SK-N-SH (cell line): ENCODE results near the gene DSCAML1. TPM values are rescaled to one million over a fixed set of nuclear protein-coding genes. Genes with fewer than 3 reads are reported as not detected.

Experiments
- CTCF ChIA-PET: fragments of 300-600, 350-600 bp; formaldehyde crosslinking; extraction: SDS; loops from one replicate; lab custom pipeline; 2021; lab: Yijun Ruan, JAX
- POLR2A ChIA-PET: fragments of 350-600 bp; sonication (Branson Sonifier 250); formaldehyde crosslinking; extraction: SDS; loops from one replicate; lab custom pipeline; 2020; ENCODE audit warnings: antibody characterized with exemption, inconsistent platforms; lab: Yijun Ruan, JAX
- DNase-seq: peaks from one replicate; pipeline ENCODE4 v3.0.0; 2012
- H2AFZ ChIP-seq: fragments of 200-600 bp; sonication (generic); 2 replicates; pipeline ENCODE4 v1.8.1; 2016; ENCODE audit warnings: antibody characterized with exemption, mild to moderate bottlenecking, low read depth
- H3F3A ChIP-seq: fragments of 200-600 bp; sonication (generic); replicated peaks from 2 replicates; pipeline ENCODE3; 2016; ENCODE audit warnings: antibody characterized with exemption, mild to moderate bottlenecking; ENCODE audit not compliant: insufficient read depth
- H3K27ac ChIP-seq, 2 experiments: fragments of 200-500 bp in 1 of 2; fragments of 200-600 bp in 1 of 2; sonication (Bioruptor generic) in 1 of 2; sonication (generic), shearing (Covaris generic) in 1 of 2; 2 replicates each; pipeline versions ENCODE4 v1.5.1 to v1.6.1; 2014 to 2016; ENCODE audit warnings: low read depth in 2 of 2, inconsistent platforms in 1 of 2, low read length in 1 of 2, mild to moderate bottlenecking in 1 of 2, mixed read lengths in 1 of 2
- H3K27me3 ChIP-seq: fragments of 200-600 bp; sonication (generic), shearing (Covaris generic); 2 replicates; pipeline ENCODE4 v1.6.1; 2016; ENCODE audit warnings: mixed run types; ENCODE audit not compliant: insufficient read depth
- H3K36me3 ChIP-seq, 2 experiments: fragments of 200-500 bp in 1 of 2; fragments of 200-600 bp in 1 of 2; sonication (Bioruptor generic) in 1 of 2; sonication (generic) in 1 of 2; replicated peaks in 1 of 2; 2 replicates each; pipeline versions ENCODE3 to v1.5.1; 2014 to 2016; ENCODE audit warnings: low read length in 1 of 2, mild to moderate bottlenecking in 1 of 2; ENCODE audit not compliant: insufficient read depth in 2 of 2, control insufficient read depth in 1 of 2
- H3K4me1 ChIP-seq, 2 experiments: fragments of 200-500 bp in 1 of 2; fragments of 200-600 bp in 1 of 2; sonication (Bioruptor generic) in 1 of 2; sonication (generic), shearing (Covaris generic) in 1 of 2; 2 replicates each; pipeline versions ENCODE4 v1.5.1 to v1.6.1; 2014 to 2016; ENCODE audit warnings: low read depth in 1 of 2, low read length in 1 of 2, mixed run types in 1 of 2; ENCODE audit not compliant: insufficient read depth in 2 of 2, control insufficient read depth in 1 of 2
- H3K4me2 ChIP-seq: fragments of 200-600 bp; sonication (generic), shearing (Covaris generic); 2 replicates; pipeline ENCODE4 v1.6.1; 2017; ENCODE audit warnings: mixed run types
- H3K4me3 ChIP-seq, 2 experiments: fragments of 200-500 bp in 1 of 2; fragments of 200-600 bp in 1 of 2; sonication (Bioruptor generic) in 1 of 2; sonication (generic), shearing (Covaris generic) in 1 of 2; 2 replicates each; pipeline versions ENCODE4 v1.5.1 to v1.8.1; 2014 to 2016; ENCODE audit warnings: low read depth in 2 of 2, inconsistent platforms in 1 of 2, low read length in 1 of 2, mild to moderate bottlenecking in 1 of 2, mixed read lengths in 1 of 2, moderate library complexity in 1 of 2
- H3K79me2 ChIP-seq: fragments of 200-600 bp; sonication (generic); 2 replicates; pipeline ENCODE4 v1.8.1; 2017; ENCODE audit warnings: mild to moderate bottlenecking; ENCODE audit not compliant: insufficient read depth
- H3K9ac ChIP-seq: fragments of 200-600 bp; sonication (generic); 2 replicates; pipeline ENCODE4 v1.6.1; 2017; ENCODE audit warnings: mixed run types
- H3K9me2 ChIP-seq: fragments of 200-600 bp; sonication (generic); 2 replicates; pipeline ENCODE4 v1.6.1; 2017; ENCODE audit warnings: mixed run types
- H3K9me3 ChIP-seq: fragments of 200-600 bp; sonication (generic); 2 replicates; pipeline ENCODE4 v1.6.1; 2017; ENCODE audit warnings: mixed run types, mild to moderate bottlenecking, moderate library complexity
- H4K20me1 ChIP-seq: fragments of 200-600 bp; sonication (generic); 2 replicates; pipeline ENCODE4 v1.6.1; 2017; ENCODE audit warnings: mild to moderate bottlenecking, mixed run types; ENCODE audit not compliant: insufficient read depth
- EP300 ChIP-seq, 2 experiments: IDR thresholded peaks; 2 replicates each; pipeline versions ENCODE4 v1.4.0 to v1.6.1; 2012; ENCODE audit warnings: borderline replicate concordance in 1 of 2, low read depth in 1 of 2, low read length in 1 of 2
- FOXJ3 ChIP-seq: sonication (generic); formaldehyde crosslinking; IDR thresholded peaks from 2 replicates; pipeline ENCODE4 v1.5.1; 2020; ENCODE audit warnings: mild to moderate bottlenecking, missing genetic modification reagents
- NFIC ChIP-seq: IDR thresholded peaks from 2 replicates; pipeline ENCODE4 v1.4.0; 2012; ENCODE audit warnings: borderline replicate concordance
- RAD21 ChIP-seq: IDR thresholded peaks from 2 replicates; pipeline ENCODE4 v1.6.1; 2012; ENCODE audit warnings: mild to moderate bottlenecking, low read length
- RFX5 ChIP-seq: IDR thresholded peaks from 2 replicates; pipeline ENCODE4 v1.6.1; 2012; ENCODE audit warnings: mild to moderate bottlenecking, improper control_type of control experiment, low read length
- WGBS: methylation state at CpG from one replicate; pipeline ENCODE4 v1.1.6; 2017; ENCODE audit warnings: low lambda C conversion rate; 5-methylcytosine and 5-hydroxymethylcytosine counted together
- polyA plus RNA-seq, 3 experiments: library from polyadenylated mRNA; depleted of rRNA; stranded (reverse); fragments of >200 nt; gene quantifications; 2 replicates each; pipeline ENCODE4 v1.2.3, GENCODE V29; 2012
- TF ChIP-seq, protein P1 (sequence below): fragments of 150-350 bp; IDR thresholded peaks from 2 replicates; pipeline ENCODE4 v1.6.1; 2016; ENCODE audit warnings: mild to moderate bottlenecking, low read depth, low read length
- TF ChIP-seq, protein P2 (sequence below): IDR thresholded peaks from 2 replicates; pipeline ENCODE4 v1.4.0; 2012; ENCODE audit warnings: low read depth, borderline replicate concordance
- TF ChIP-seq, protein P3 (sequence below): fragments of 150-350 bp; IDR thresholded peaks from 2 replicates; pipeline ENCODE4 v1.6.1; 2017; ENCODE audit warnings: antibody characterized with exemption, low read length, low read depth, borderline replicate concordance
- TF ChIP-seq, protein P4 (sequence below): fragments of 200-600 bp; sonication (generic); IDR thresholded peaks from 2 replicates; pipeline ENCODE4 v1.6.1; 2017; ENCODE audit warnings: antibody characterized with exemption, mild to moderate bottlenecking, moderate library complexity

The DSCAML1 gene
- polyA plus RNA-seq, 1 of the 3 experiments (the other 2 are of a cell fraction), result not detected

DNA sequence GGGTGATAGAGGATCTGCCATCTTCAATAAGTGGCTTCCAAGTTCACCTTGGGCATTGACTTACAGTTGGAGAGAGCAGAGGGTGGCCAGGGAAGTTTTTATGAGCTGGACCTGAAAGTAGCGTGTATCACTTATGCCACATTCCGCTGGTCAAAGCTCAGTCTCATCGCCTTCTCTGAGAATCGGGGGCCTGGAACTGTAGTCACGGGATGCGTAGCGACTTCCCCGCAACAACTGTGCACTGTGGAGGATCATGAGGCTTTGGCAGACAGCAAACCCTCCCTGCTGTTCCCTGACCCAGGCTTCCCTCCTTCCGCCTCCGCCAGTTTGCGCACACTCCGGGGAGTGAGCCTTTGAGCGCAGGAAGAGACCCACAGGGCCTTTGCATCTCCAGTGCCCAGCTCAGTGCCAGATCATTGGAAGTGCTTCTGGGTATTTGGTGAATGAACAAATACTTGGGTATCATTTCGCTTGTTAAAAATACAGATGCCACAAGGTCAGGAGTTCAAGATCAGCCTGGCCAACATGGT, 373.9 kb downstream of the DSCAML1 start (continued):
- TF ChIP-seq, protein P1, sequence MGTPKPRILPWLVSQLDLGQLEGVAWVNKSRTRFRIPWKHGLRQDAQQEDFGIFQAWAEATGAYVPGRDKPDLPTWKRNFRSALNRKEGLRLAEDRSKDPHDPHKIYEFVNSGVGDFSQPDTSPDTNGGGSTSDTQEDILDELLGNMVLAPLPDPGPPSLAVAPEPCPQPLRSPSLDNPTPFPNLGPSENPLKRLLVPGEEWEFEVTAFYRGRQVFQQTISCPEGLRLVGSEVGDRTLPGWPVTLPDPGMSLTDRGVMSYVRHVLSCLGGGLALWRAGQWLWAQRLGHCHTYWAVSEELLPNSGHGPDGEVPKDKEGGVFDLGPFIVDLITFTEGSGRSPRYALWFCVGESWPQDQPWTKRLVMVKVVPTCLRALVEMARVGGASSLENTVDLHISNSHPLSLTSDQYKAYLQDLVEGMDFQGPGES, result no peak

DNA sequence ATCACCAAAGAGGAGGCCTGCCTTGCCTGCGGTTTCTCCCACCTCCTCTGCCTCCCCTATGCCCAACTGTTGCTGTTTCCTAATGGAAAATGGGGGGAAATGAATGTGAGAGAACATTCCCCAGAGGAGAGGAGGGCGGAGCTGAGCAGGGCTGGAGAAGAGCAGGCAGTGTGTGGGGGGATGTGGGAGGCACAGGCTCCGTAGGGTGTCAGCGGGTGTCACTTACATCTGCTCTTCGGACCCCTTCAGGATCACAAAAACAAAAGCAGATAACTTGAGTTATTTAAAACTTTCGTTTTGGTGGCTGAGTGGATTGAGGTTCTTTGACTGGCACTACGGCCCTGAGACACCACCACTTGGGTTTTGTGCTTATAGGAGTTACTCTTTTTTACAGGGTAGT, 375.5 kb downstream of the DSCAML1 start:
- Histone ChIP-seq H3K9me2 (no peaks in the 10 kb centered on the region), H3K27ac (no peak overlapping the region), H3F3A (no peaks in the 10 kb centered on the region), H3K9me3 (no peaks in the 10 kb centered on the region), H3K36me3 (no peaks in the 10 kb centered on the region), H2AFZ (no peak overlapping the region), H3K9ac (no peak overlapping the region), H3K4me1 (peaks cover 0 to 2% of the 10 kb centered on the region in 2 experiments; a peak in 1 of 4 replicates), H3K27me3 (no peaks in the 10 kb centered on the region), H3K4me2 (no peak overlapping the region), H4K20me1 (no peaks in the 10 kb centered on the region), H3K79me2 (no peaks in the 10 kb centered on the region), H3K4me3 (no peak overlapping the region)
- POLR2A ChIA-PET, result no interaction called here
- DNase-seq, result no peak
- TF ChIP-seq, protein P2, sequence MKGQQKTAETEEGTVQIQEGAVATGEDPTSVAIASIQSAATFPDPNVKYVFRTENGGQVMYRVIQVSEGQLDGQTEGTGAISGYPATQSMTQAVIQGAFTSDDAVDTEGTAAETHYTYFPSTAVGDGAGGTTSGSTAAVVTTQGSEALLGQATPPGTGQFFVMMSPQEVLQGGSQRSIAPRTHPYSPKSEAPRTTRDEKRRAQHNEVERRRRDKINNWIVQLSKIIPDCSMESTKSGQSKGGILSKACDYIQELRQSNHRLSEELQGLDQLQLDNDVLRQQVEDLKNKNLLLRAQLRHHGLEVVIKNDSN, result no peak
- TF ChIP-seq FOXJ3 (CRISPR knock-in tag), result no peak
- CTCF ChIA-PET, result interaction anchor here (1.5 to 16.8 kb wide), 4 partner anchors 8 to 632 kb away, joined by 4 to 449 read pairs (median 218); partner anchors contain the start of genes DSCAML1 and FXYD2
- 67% methylated on average over 7 of the region's 7 CpGs for WGBS

DNA sequence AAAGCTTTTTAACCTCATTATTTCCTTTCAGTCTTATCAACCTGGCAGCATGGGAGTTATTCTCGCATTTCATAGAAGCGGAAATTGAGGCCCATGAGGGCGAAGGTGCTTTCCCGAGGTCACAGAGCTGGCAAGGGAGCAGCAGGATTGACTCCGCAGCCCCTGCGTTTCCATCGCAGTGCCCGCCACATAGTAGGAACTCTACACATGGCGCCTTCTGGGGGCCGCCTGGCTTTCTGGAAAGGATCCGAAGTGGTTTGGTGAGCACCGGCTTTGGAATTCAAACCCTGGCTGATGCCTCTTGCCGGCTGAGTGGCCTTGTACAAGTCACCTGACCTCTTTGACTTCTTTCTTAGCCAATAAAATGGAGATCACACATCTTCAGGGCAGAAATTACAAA, 376.0 kb downstream of the DSCAML1 start:
- no peaks in the 10 kb centered on the region for H3K79me2 ChIP-seq
- DNase-seq, result no peak
- 84% methylated on average over 10 of the region's 13 CpGs for WGBS
- CTCF ChIA-PET, result interaction anchor here (1.2 to 16.8 kb wide), 5 partner anchors 8 to 632 kb away, joined by 4 to 449 read pairs (median 6); partner anchors contain the start of genes DSCAML1 and FXYD2
- no peaks in the 10 kb centered on the region for H3F3A ChIP-seq
- H3K4me2 ChIP-seq, result no peak overlapping the region
- no peaks in the 10 kb centered on the region for H3K9me2 ChIP-seq
- no peaks in the 10 kb centered on the region for H3K9me3 ChIP-seq
- no peaks in the 10 kb centered on the region for H3K27me3 ChIP-seq
- no peaks in the 10 kb centered on the region for H4K20me1 ChIP-seq
- no peak for TF ChIP-seq RFX5
- no peak for TF ChIP-seq FOXJ3 (CRISPR knock-in tag)
- TF ChIP-seq, protein P3, sequence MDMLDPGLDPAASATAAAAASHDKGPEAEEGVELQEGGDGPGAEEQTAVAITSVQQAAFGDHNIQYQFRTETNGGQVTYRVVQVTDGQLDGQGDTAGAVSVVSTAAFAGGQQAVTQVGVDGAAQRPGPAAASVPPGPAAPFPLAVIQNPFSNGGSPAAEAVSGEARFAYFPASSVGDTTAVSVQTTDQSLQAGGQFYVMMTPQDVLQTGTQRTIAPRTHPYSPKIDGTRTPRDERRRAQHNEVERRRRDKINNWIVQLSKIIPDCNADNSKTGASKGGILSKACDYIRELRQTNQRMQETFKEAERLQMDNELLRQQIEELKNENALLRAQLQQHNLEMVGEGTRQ, result no peak
- TF ChIP-seq RAD21, result no peak
- no peak for TF ChIP-seq EP300 (IDR thresholded peaks at IDR 0.05; ENCODE audit: borderline replicate concordance in 1 of 2, low read depth in 1 of 2, low read length in 1 of 2)
- TF ChIP-seq, protein P4, sequence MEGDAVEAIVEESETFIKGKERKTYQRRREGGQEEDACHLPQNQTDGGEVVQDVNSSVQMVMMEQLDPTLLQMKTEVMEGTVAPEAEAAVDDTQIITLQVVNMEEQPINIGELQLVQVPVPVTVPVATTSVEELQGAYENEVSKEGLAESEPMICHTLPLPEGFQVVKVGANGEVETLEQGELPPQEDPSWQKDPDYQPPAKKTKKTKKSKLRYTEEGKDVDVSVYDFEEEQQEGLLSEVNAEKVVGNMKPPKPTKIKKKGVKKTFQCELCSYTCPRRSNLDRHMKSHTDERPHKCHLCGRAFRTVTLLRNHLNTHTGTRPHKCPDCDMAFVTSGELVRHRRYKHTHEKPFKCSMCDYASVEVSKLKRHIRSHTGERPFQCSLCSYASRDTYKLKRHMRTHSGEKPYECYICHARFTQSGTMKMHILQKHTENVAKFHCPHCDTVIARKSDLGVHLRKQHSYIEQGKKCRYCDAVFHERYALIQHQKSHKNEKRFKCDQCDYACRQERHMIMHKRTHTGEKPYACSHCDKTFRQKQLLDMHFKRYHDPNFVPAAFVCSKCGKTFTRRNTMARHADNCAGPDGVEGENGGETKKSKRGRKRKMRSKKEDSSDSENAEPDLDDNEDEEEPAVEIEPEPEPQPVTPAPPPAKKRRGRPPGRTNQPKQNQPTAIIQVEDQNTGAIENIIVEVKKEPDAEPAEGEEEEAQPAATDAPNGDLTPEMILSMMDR, result no peak
- no peak for TF ChIP-seq NFIC
- H3K27ac ChIP-seq, result no peak overlapping the region
- no peak overlapping the region for H3K9ac ChIP-seq
- H3K36me3 ChIP-seq, result no peaks in the 10 kb centered on the region
- no peak overlapping the region for H3K4me3 ChIP-seq
- no peak overlapping the region for H2AFZ ChIP-seq
- POLR2A ChIA-PET, result no interaction called here
- H3K4me1 ChIP-seq, result no peaks in the 10 kb centered on the region
